Measurements from ENCODE around the gene ADAMTS18. TPM values are rescaled to one million over a fixed set of nuclear protein-coding genes. Genes with fewer than 3 reads are reported as not detected.

ADAMTS18 gene
- polyA plus RNA-seq, 1 of the 3 experiments (the other 2 are of a cell fraction) = under 0.01 TPM

DNA sequence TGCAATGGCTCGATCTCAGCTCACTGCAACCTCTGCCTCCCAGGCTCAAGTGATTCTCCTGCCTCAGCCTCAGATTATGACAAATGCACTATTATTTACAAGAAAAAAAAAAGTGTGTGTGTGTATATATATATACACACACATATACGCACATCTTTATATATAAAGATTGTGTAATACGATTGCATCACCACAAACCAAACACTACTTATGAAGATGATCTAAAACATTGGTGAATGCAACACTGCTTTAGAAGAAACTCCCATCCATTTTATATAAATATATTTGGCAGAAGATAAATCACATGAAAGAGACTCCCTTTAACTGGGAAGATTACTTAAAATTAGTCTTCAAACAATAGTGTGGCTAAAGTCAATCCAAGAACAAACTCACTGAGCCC is 138.9 kb downstream of the ADAMTS18 start:
- H3K9me3 ChIP-seq = no peaks in the 10 kb centered on the region
- H3K9ac ChIP-seq = no peak overlapping the region
- 89% methylated on average over 3 of the region's 3 CpGs for WGBS (ENCODE audit: low lambda C conversion rate)
- no peak overlapping the region for H3K27ac ChIP-seq (ENCODE audit: low read depth in 2 of 2, low read length in 1 of 2)
- ChIA-PET CTCF (interaction anchor here (0.6 kb wide), 1 partner anchor 50 kb away, joined by 3 read pairs; no protein-coding TSS in a partner anchor), POLR2A (no interaction called here)
- H3F3A ChIP-seq (replicated peaks; ENCODE audit: insufficient read depth) = peaks cover 15% of the 10 kb centered on the region
- H3K4me3 ChIP-seq (ENCODE audit: low read depth in 2 of 2, low read length in 1 of 2) = no peak overlapping the region
- H3K9me2 ChIP-seq = no peaks in the 10 kb centered on the region
- H3K27me3 ChIP-seq (ENCODE audit: insufficient read depth) = no peaks in the 10 kb centered on the region
- no peak overlapping the region for H2AFZ ChIP-seq (ENCODE audit: low read depth)
- no peaks in the 10 kb centered on the region for H4K20me1 ChIP-seq (ENCODE audit: insufficient read depth)
- H3K4me1 ChIP-seq (ENCODE audit: control insufficient read depth in 1 of 2, insufficient read depth in 2 of 2, low read depth in 1 of 2, low read length in 1 of 2) = peaks cover 0 to 12% of the 10 kb centered on the region in 2 experiments; a peak in 2 of 4 replicates
- H3K4me2 ChIP-seq = no peak overlapping the region
- TF ChIP-seq JUND (IDR thresholded peaks at IDR 0.05) (no peak), GATA2 (CRISPR knock-in tag; IDR thresholded peaks at IDR 0.05) (no peak), GABPA (IDR thresholded peaks at IDR 0.05; ENCODE audit: low read depth) (no peak), FOSL2 (IDR thresholded peaks at IDR 0.05; ENCODE audit: borderline replicate concordance, low read depth) (no peak), TEAD4 (IDR thresholded peaks at IDR 0.05; ENCODE audit: borderline replicate concordance, insufficient read depth) (no peak), RAD21 (IDR thresholded peaks at IDR 0.05; ENCODE audit: low read length) (no peak), RCOR1 (IDR thresholded peaks at IDR 0.05; ENCODE audit: low read length) (no peak), POLR2AphosphoS5 (IDR thresholded peaks at IDR 0.05; ENCODE audit: low read depth, low read length) (no peak), FOXM1 (IDR thresholded peaks at IDR 0.05; ENCODE audit: low read depth) (no peak), NRF1 (IDR thresholded peaks at IDR 0.05; ENCODE audit: low read depth, low read length) (no peak), TCF12 (IDR thresholded peaks at IDR 0.05) (no peak), ELF1 (IDR thresholded peaks at IDR 0.05) (no peak), SMC3 (IDR thresholded peaks at IDR 0.05; ENCODE audit: low read depth, low read length) (no peak), MXI1 (IDR thresholded peaks at IDR 0.05; ENCODE audit: low read depth, low read length) (no peak), CHD2 (IDR thresholded peaks at IDR 0.05; ENCODE audit: low read length, partially characterized antibody) (no peak), YY1 (IDR thresholded peaks at IDR 0.05; ENCODE audit: low read depth) (no peak), SIN3A (IDR thresholded peaks at IDR 0.05; ENCODE audit: borderline replicate concordance, low read depth, low read length) (no peak), EP300 (IDR thresholded peaks at IDR 0.05; ENCODE audit: borderline replicate concordance in 1 of 2, low read depth in 1 of 2, low read length in 1 of 2) (no peak)
- DNase-seq = no peak
- no peaks in the 10 kb centered on the region for H3K79me2 ChIP-seq (ENCODE audit: insufficient read depth)
- no peaks in the 10 kb centered on the region for H3K36me3 ChIP-seq (replicated peaks in 1 of 2; ENCODE audit: control insufficient read depth in 1 of 2, insufficient read depth in 2 of 2, low read length in 1 of 2)

DNA sequence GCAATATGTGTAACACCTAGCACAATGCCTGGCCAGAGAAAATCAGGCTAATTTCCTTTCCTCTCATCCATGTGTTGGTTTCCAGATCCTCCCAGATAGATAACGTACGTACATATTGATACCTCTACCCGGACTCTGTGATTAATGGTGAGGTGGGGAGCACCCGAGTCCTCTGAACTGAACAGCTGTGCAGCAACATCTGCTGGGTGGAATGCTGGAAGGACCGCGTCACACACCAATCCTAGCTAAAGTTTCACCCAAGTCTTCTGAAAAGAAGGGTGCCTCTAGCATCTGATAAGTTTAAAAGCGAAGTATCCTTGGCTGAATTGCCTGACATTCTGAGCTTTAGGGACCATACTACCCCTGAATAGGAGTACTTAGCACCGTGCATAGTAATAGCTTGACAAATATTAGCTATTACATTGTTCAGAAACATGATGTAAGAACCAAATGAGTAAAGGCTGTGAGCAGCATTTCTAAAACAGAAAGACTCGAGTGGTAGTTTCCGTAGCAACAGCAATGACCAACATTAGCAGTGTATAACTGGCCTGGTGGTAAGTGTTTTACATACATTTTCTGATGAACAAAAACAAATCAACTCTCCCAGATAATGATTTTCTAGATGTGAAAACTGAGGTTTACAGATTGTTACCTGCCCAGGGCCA is 144.3 kb downstream of the ADAMTS18 start:
- no peaks in the 10 kb centered on the region for H3K36me3 ChIP-seq (replicated peaks in 1 of 2; ENCODE audit: control insufficient read depth in 1 of 2, insufficient read depth in 2 of 2, low read length in 1 of 2)
- H3K4me3 ChIP-seq (ENCODE audit: low read depth in 2 of 2, low read length in 1 of 2) = no peak overlapping the region
- no peaks in the 10 kb centered on the region for H3K9me3 ChIP-seq
- peaks cover 20% of the 10 kb centered on the region for H3F3A ChIP-seq (replicated peaks; ENCODE audit: insufficient read depth)
- H3K79me2 ChIP-seq (ENCODE audit: insufficient read depth) = no peaks in the 10 kb centered on the region
- no peak overlapping the region for H3K27ac ChIP-seq (ENCODE audit: low read depth in 2 of 2, low read length in 1 of 2)
- H3K4me2 ChIP-seq = no peak overlapping the region
- WGBS (ENCODE audit: low lambda C conversion rate) = 84% methylated on average over 10 of the region's 10 CpGs
- H3K4me1 ChIP-seq (ENCODE audit: control insufficient read depth in 1 of 2, insufficient read depth in 2 of 2, low read depth in 1 of 2, low read length in 1 of 2) = peaks cover 5 to 12% of the 10 kb centered on the region in 2 experiments; a peak in 3 of 4 replicates
- H3K9me2 ChIP-seq = no peaks in the 10 kb centered on the region
- TF ChIP-seq TCF12 (IDR thresholded peaks at IDR 0.05) = no peak
- no peak for TF ChIP-seq YY1 (IDR thresholded peaks at IDR 0.05; ENCODE audit: low read depth)
- TF ChIP-seq NRF1 (IDR thresholded peaks at IDR 0.05; ENCODE audit: low read depth, low read length) = no peak
- TF ChIP-seq RFX5 (IDR thresholded peaks at IDR 0.05; ENCODE audit: low read length) = no peak
- no peak for TF ChIP-seq POLR2AphosphoS5 (IDR thresholded peaks at IDR 0.05; ENCODE audit: low read depth, low read length)
- no peak for TF ChIP-seq GATA2 (CRISPR knock-in tag; IDR thresholded peaks at IDR 0.05)
- TF ChIP-seq EP300 (IDR thresholded peaks at IDR 0.05; ENCODE audit: borderline replicate concordance in 1 of 2, low read depth in 1 of 2, low read length in 1 of 2) = no peak
- TF ChIP-seq TEAD4 (IDR thresholded peaks at IDR 0.05; ENCODE audit: borderline replicate concordance, insufficient read depth) = no peak
- TF ChIP-seq MEF2A (IDR thresholded peaks at IDR 0.05; ENCODE audit: borderline replicate concordance, low read depth) = no peak
- no peak for TF ChIP-seq ELF1 (IDR thresholded peaks at IDR 0.05)
- no peak for TF ChIP-seq JUND (IDR thresholded peaks at IDR 0.05)
- TF ChIP-seq, protein P1, sequence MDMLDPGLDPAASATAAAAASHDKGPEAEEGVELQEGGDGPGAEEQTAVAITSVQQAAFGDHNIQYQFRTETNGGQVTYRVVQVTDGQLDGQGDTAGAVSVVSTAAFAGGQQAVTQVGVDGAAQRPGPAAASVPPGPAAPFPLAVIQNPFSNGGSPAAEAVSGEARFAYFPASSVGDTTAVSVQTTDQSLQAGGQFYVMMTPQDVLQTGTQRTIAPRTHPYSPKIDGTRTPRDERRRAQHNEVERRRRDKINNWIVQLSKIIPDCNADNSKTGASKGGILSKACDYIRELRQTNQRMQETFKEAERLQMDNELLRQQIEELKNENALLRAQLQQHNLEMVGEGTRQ (IDR thresholded peaks at IDR 0.05; ENCODE audit: borderline replicate concordance, low read depth, low read length) = no peak
- TF ChIP-seq SIN3A (IDR thresholded peaks at IDR 0.05; ENCODE audit: borderline replicate concordance, low read depth, low read length) = no peak
- ChIA-PET CTCF (interaction anchor here (2.1 kb wide), 1 partner anchor 54 kb away, joined by 6 read pairs; no protein-coding TSS in a partner anchor), POLR2A (no interaction called here)
- H3K27me3 ChIP-seq (ENCODE audit: insufficient read depth) = no peaks in the 10 kb centered on the region
- no peak for DNase-seq
- H3K9ac ChIP-seq = no peak overlapping the region
- no peak overlapping the region for H2AFZ ChIP-seq (ENCODE audit: low read depth)
- no peaks in the 10 kb centered on the region for H4K20me1 ChIP-seq (ENCODE audit: insufficient read depth)
